NB4 (cell line): ENCODE results near the gene LRRC1.

ENCODE experiments used
- CTCF ChIP-seq: IDR thresholded peaks from one replicate; pipeline ENCODE4 v1.5.1; 2012; ENCODE audit warnings: low read depth, low read length
- POLR2A ChIP-seq: IDR thresholded peaks from 2 replicates; pipeline ENCODE4 v1.6.1; 2011; ENCODE audit warnings: mild to moderate bottlenecking; ENCODE audit not compliant: insufficient read length; ENCODE audit errors: extremely low read depth

- TF ChIP-seq POLR2A (no peak), CTCF (no peak)
These were observed 37.3 kb downstream of the LRRC1 start for GRCh38 chr6:53831936-53832660.
